ENCODE measurements around the gene STK33.

STK33 gene

DNA sequence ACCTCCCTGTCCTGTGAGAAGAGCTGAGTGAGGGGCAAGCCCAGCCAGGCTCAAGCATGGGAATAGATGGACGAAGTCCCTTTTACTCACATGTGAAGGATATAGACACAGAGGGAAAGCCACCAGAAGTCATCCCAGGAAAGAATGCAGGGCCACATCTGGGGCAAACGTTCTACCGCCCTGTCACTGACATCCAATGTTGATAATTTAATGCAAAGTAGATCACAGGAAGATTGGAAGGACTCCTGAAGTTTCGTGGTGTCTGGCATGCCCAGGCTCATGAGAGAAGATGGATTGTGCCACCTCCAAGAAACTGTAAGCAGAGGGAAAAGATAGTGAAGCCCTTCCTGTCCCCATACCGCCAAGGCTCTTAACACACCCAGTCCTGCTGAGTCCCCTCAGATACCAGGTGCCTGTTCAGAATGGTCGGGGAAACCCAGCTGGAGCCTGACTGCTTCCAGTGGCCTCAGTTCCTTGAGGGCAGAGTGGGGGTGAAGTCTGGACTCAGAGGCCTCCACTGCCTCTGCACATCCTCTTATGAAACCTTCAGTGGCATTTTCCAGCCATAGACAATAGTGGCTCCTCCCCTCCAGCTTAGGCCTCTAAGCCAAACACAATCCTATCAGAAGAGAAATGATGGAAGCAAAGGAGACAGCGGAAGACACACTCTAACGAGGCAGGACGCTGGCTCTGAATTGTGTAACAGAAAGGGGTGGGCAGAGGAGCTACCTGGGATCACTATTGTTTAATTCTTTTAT, 7.5 kb upstream of the STK33 start:
- no peak for DNase-seq

DNA sequence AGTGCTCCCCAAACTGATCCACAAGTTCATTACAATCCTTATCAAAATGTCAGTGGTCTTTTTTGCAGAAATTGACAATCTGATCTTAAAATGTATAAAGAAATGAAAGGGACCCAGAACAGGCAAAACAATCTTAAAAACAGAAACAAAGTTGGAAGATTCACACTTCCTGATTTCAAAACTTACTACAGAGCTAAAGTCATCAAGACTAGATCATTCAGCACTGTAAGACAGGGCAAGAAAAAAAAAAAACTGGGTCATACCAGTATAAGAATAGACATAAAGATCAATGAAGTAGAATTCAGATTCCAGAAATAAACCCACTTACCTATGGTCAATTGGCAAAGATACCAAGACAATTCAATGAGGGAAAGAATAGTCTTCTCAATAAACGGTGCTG, 4.5 kb upstream of the STK33 start:
- no peak for DNase-seq

DNA sequence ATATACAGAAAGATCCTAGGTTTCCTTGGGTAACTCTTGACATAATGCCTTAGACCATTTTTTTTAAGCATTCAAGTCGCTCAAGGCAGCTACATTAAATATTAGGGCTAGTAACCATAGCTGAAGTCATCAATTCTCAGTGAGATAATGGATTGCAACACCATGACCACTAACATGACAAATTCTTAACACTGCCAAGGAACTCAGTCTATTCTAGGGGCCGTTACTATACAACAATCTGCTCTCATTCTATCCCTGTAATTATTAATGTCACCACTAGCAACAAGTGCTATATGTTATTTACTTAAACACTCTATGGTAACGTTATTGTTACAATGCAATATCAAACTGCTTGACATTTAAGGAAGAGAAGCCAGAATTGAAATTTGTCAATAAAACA, 3.2 kb upstream of the STK33 start:
- DNase-seq: peak; percentile 6

DNA sequence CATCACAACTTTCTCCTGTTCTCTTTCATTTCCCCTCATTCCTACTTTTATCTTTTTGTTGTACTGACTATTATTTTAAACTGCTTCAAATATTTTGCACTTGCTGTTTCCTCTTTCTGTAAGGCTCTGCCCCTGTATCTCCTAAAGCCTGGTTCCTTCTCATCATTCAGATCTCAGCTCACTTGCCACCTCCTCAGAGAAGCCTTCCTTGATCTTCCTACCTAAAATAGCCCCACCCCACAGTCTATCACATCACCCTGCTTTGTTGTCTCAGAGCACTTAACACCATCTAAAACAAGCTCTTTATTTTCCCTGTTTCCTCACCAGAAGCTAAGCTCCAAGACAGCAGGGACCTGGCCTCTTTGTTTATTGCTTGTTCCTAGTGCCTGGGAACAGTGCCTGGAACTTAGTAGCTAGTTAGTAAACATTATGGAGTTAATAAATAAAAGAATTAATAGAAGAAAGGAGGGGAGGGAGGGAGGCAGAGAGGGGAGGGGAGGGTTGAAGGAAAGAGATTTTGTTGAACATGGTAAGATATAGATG, 2.5 kb upstream of the STK33 start:
- DNase-seq: no peak

DNA sequence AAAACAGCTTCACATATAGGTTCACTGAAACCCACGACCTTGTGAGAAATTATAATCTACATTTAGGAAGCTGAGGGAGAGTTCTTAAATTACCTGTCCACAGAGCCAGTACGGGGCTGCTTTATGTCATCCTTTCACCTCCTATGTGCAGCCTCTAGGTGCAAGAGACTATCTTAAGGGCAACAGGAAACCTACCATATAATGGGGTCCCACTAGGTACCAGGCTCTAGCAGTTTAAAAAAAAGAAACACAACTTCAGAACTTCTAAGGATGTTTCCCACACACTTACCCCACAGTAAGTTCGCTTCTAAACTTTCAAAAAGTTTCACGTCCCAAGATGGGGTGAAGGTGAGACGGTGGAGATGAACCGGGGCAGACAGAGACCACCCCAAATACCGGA, 573 bp downstream of the STK33 start:
- DNase-seq: no peak

DNA sequence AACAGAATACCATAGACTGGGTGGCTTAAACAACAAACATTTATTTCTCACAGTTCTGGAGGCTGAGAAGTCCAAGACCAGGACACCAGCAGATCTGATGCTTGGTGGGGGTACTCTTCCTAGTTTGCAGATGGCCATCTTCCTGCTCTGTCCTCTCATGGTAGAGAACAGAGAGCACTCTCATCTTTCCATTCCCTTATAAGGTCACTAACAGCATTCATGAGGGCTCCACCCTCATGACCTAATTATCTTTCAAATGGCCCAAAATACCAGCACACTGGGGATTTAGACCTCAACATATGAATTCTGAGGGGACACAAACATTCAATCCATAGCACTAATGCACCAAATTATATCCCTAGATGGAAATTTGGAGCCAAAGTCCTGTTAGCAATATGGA, 6.1 kb downstream of the STK33 start:
- no peak for DNase-seq

DNA sequence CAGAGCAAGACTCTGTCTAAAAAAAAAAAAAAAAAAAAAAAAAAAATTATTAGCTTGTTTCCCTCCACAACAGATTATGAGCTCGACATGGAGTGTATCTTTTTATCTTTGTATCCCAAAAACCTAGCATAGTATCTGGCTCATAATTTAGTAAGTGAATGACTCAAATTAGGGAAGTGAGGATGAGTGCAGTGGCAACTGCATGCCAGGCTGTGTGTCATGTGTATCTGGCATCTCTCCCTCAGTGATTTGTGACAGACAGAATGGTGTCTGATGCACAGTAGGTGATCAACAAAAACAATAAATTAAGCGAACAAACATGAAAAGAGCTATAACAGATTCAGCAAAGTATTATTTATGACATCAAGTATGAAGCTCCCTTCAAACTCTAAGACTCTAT, 7.2 kb downstream of the STK33 start:
- DNase-seq: no peak

DNA sequence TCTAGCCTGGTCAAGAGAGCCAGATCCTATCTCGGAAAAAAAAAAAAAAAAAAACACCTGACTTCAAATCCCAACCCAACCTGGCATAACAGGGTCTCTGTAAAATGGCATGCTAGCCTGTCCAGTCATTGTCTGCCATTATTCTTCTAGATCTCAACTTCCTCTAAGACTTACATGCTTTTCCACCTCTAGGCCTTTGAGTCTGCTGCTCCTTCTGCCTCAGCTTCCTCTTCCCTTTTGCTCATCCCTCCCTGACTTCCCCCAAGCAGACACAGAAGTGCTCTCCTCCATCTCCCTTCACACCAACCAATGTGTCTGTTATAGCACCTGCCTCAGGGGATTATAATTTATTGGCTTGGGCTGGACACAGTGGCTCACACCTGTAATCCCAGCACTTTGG, 7.8 kb downstream of the STK33 start:
- DNase-seq: no peak

DNA sequence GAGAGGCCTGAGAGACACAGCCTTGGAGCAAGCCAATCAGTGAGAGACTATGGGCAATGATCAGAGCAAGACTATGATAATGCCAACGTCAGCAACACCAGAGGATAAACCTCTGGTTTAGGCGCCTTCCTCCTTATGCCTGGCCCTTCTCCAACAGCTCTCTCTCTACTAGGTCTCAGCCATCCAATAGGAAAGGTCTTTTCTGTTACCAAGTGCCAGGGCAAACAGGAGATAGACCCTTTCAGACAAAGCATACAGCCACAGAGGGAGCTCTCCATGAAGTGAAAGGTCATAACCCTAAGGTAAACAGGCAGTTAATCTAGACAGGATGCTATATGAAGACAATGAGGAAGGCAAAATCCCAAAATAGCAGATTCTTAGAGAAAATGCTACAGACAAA, 9.5 kb downstream of the STK33 start:
- DNase-seq: no peak

DNA sequence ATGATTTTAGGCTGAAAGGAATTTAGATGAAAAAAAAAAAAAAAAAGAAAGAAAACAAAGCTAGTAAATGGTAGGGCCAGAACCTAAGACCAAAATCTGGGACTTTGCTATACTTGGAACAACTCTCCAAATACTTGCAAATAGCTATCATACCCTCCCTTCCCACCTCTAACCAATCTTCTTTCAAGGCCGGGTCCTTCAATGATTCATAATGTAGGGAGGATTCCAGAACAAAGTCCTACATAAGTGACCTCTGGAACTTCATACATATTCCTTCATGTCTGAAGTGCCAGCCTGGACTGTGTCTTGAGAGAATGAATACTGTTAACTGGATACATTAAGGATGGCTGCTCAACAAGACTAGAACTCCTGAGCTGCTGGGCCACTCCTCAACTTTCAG, 9.9 kb downstream of the STK33 start:
- DNase-seq: no peak

DNA sequence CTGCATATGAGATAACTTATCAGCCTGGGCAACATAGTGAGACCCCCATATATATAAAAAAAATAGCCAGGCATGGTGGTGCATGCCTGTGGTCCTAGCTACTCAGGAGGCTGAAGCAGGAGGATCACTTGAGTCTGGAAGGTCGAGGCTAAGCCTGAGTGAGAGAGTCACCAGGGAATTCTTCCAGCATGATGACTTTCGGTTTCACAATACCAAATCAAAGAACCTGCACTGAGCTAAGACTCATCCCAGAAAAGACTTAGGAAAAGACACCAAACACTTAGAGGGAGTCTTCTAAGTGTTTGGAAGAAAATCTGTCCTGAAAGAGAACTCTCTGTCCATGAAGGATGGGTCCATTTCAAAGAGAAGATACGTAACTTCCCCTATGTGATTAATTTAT, 12.7 kb downstream of the STK33 start:
- no peak for DNase-seq

DNA sequence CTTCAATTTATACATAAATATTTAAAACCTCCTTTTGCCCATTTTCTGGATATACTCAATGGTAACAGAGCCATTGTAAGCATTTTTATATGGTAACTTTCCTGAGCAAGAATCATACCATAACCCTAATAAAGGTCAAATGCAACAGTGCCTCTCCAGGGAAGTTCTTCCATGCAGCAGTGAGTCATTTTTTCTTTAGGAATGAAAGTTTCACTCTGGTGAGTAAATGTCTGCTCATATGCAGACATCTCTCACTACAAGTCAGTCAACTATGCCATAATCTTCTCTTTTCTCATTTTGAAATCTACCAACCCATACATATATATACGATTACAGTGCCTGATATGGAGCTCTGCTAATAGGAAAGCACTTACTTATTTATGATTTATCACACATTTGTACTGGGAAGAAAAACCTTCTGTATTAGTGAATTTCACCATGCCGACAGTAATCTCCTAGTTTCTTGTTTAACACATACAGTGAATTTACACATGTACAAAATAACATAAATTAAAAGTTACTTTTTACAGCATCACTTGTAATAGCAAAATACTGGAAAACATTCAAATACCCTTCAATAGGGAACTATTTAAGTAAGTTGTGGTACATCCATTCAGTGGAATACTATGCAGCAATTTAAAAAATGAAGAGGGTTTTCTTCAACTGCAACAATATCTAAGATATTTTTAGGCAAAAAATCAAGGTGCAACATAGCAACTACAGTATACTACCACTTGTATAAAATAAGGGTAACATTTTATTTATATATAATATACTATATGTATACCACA, 16.0 kb downstream of the STK33 start:
- no peak for DNase-seq

DNA sequence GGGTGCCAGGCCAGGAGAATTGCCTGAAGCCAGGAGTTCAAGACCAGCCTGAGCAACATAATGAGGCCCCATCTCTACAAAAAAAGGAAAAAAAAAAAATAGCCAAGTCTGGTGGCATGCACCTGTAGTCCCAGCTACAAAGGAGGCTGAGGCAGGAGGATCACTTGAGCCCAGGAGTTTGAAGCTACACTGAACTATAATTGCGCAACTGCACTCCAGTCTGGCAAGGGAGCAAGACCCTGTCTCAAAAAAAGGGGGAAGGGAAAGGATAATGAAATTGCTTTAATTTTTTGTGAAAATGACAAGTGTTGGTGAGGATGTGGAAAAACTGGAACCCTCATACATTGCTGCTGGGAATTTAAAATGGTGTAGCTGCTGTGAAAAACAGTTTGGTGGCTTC, 19.2 kb downstream of the STK33 start:
- no peak for DNase-seq

DNA sequence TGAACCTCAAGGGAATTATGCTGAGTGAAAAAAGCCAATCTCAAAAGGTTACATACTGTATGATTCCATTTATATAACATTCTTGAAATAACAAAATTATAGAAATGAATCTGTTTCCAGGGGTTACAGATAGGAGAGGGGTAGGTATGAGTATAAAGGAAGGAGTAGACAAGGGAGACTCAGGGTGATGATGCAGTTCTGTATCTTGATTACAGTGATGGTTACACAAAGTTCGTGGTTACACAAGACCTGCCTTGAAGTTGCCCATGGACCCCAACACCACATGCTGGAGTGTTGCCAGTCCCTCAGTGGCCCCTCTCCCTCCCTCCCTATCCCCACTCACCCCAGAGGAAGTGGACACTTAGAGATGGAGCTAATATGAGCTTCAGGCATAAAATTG, 20.3 kb downstream of the STK33 start:
- no peak for DNase-seq

DNA sequence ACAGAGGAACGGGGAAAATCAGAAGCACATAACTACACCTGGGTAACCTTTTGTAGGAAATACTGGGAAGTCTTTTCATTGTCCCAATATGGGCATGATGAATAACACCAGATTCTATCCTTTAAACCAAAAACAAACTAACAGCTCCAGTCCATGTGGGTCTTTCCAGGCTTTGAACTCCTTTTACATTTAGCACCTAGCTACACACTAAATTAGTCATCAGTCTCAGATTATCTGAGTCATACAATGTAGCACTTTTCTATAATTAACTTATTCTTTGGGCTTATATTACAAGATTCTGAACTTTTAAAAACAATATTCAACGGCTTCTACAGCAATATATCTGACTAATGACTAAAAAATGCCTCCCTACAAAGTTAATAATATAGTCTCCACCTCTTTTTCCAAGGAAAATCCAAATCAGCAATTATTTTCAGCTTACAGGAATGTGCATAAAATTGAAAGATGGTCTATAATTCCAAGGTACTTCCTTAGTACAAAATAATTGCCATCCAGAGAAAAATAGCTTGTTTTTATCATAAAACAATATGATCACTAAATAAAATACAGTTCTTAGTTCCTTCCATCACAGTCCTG, 26.3 kb downstream of the STK33 start:
- DNase-seq: no peak

DNA sequence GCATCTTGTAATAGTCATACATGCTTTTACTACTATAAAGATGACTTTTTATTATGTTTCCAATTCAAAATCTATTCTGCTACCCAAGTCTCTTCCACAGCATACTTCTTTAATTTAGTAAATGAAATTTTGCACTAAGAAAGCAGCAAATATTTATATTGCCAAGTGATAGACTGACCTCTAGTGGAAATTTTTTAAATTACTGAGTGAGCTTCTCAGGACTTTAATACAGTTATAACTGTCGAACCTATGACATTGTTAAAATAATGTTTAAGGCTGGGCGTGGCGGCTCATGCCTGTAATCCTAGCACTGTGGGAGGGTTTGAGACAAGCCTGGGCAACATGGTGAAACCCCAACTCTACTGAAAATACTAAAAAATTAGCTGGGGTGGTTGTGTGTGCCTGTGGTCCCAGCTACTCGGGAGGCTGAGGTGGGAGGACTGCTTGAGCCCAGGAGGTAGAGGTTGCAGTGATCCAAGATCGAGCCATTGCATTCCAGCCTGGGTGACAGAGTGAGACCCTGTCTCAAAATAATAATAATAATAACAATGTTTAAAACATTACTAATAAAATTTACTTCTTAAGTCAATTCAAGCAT, 27.3 kb downstream of the STK33 start:
- DNase-seq: peak; percentile 82

DNA sequence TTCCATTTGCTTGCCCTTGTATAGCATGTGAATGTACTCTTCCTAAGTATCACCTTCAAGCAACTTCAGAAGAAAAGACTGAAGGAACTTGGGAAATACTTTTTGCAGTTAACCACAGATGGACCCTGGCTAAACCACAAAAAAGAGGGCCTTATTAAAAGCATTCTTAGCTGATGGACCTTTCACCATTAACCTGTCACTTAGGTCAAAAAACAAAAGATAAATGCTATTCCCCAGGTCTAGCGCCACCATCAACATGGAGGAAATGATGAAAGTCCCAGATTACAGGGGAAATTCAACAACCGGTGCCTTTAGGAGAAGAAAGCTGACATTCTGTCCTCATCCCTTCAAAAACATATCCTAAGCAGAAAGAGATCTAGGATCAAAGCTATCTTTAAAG, 29.5 kb downstream of the STK33 start:
- DNase-seq: no peak

DNA sequence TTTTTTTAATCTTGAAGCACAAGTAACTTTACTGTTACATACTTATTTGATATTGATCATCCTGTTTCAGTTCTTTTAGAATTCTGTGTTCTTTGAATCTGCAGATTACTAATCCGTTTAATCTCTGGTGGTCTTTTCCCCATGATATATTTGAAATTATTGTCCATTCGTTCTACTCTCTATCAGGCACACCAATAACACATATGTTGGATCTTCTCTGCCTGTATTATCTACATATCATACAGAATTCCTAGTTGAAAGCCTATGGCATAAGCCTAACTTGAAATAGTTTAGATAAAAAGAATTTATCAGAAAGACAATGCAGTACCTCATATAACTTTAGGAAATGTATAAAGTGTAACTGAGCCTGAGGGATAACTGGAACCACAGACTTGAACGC, 32.6 kb downstream of the STK33 start:
- no peak for DNase-seq

DNA sequence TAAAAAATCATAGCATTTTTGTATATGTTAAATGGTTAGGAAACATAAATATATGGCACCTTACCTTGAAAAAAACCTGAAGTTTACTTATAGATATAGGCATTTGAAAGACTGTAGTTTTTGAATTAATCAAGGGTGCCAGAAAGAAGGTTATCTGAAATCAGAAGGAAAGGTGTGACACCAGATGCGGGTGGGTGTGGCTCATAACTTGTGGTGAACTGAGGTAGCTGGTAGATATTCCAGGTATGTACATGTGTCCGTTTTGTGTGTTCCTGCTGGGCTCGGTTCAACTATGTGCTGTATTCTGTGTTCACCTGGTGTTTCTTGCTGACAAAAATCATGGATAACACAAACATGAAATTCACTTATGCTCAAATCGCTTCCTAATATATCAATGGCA, 35.6 kb downstream of the STK33 start:
- no peak for DNase-seq

DNA sequence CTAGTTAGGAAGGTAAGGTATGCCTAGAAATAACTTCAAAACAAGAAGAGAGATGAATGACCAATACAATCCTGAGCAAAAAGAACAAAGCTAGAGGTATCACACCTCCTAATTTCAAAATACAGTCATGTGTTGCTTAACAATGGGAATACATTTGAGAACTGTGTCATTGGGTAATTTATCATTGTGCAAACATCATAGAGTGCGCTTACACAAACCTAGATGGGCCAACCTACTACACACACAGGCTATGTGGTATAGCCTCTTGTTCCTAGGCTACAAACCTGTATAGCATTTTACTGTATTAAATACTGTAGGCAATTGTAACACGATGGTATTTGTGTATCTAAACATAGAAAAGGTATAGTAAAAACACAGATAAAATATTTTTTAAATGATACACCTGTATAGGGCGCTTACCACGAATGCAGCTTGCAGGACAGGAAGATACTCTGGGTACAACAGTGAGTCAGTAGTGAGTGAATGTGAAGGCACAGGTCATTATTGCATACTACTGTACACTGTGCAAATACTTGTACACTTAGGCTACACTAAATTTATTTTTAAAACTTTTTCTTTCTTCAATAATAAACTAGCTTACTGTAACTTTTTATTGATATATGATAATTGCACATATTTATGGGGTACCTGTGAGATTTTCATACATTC, 48.2 kb downstream of the STK33 start:
- DNase-seq: no peak

DNA sequence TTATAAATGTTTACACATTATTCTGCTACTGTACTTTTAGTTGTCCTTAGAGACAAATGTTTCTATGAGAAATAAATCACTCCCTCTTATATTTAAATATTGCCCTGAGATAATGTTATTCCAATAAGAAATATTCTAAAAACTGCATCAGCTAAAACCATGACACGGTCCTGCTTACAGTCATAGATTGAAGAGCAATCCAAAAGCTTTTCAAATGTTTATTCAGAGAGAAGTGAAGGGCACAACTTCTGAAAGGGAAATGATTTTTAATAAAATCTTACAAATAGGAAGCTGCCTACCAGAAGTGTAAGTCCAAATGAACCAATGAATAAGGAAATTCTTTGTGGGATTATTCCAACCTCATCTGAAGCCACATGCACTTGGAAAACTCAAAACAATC, 49.2 kb downstream of the STK33 start:
- no peak for DNase-seq

DNA sequence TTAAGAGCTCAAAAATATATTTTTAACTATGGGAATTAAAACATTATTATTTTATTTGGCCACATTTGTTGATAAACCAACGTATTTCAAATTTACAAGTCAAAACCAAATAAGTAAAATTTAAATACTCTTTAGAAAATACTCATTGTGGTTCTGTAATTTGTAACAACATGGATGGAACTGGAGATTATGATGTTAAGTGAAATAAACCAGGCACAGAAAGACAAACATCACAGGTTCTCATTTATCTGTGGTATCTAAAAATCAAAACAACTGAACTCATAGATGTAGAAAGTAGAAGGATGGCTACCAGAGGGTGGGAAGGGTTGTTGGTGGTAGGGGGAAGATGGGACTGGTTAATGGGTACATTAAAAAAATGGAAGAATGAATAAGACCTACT, 50.8 kb downstream of the STK33 start:
- DNase-seq: no peak

DNA sequence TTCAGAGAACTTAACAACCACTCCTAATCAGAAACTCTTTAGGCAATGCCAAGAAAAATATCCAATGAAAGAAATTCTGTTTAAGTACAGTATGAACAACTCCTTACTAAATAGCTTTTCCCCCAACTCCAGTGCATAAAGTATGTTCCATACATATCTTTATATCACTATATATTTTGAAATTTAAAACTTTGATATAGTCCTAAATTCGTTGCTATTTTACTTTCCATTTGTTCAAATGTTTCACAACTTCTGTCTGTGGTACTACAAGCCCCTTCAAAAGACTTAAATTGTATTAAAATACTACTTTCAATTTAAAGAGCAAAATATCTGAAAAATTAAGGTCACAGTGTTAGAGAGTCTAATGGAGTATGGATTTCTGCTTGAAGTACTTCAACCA, 52.6 kb downstream of the STK33 start:
- DNase-seq: no peak
